HepG2 (cell line): ENCODE results near the gene SNAPC3. TPM values are rescaled to one million over a fixed set of nuclear protein-coding genes. Genes with fewer than 3 reads are reported as not detected.

Experiments used
- ATAC-seq: fragments of 200-7000 bp; cut with Tn5 transposase; 3 replicates; pipeline ENCODE4 v1.9.1; 2020; ENCODE audit warnings: mild to moderate bottlenecking, moderate library complexity
- BruUV-seq: library from RNA; stranded (reverse); fragments of 400-500 nt; replicated peaks from 2 replicates; lab custom pipeline; 2021; lab: Mats Ljungman, UMichigan
- CTCF ChIA-PET: fragments of 300-600 bp; formaldehyde crosslinking; extraction: SDS; loops from one replicate; lab custom pipeline; 2021; ENCODE audit warnings: low total read pairs, inconsistent platforms, low intra/inter-chr PET ratio; lab: Yijun Ruan, JAX
- POLR2A ChIA-PET: fragments of 350-600 bp; sonication (Branson Sonifier 250); formaldehyde crosslinking; loops from one replicate; lab custom pipeline; 2020; ENCODE audit warnings: antibody characterized with exemption, inconsistent platforms; lab: Yijun Ruan, JAX
- DNase-seq: peaks from one replicate; pipeline ENCODE4 v3.0.0-alpha.2; 2015; ENCODE audit warnings: low spot score
- FAIRE-seq: peaks from 3 replicates; lab custom pipeline; 2011; peaks lifted over from hg19 to GRCh38; lab: Jason Lieb, UNC
- H2AFZ ChIP-seq: one replicate; pipeline ENCODE4 v1.6.1; 2011; ENCODE audit warnings: low read length, inconsistent platforms
- H3K27ac ChIP-seq: fragments of 300-600 bp; 3 replicates; pipeline ENCODE4 v1.8.0; 2011; ENCODE audit warnings: mixed run types, mild to moderate bottlenecking, mixed read lengths, low read length, inconsistent platforms; ENCODE audit not compliant: insufficient read depth; ENCODE audit errors: extremely low read length
- H3K27me3 ChIP-seq, 2 experiments: fragments of 200-600 bp in 1 of 2; 2 replicates in 1 of 2; 3 replicates in 1 of 2; pipeline versions ENCODE4 v1.6.0 to v1.8.0; 2011; ENCODE audit warnings: low read length in 2 of 2, mild to moderate bottlenecking in 2 of 2, moderate library complexity in 2 of 2, inconsistent platforms in 1 of 2; ENCODE audit not compliant: insufficient read depth in 2 of 2, control insufficient read depth in 1 of 2
- H3K36me3 ChIP-seq, 2 experiments: fragments of 200-600 bp in 1 of 2; replicated peaks in 1 of 2; 2 replicates in 1 of 2; 3 replicates in 1 of 2; pipeline versions ENCODE4 v1.5.1 to v1.8.0; 2011; ENCODE audit warnings: low read length in 2 of 2, inconsistent platforms in 1 of 2; ENCODE audit not compliant: insufficient read depth in 2 of 2, control insufficient read depth in 1 of 2
- H3K4me1 ChIP-seq: 2 replicates; pipeline ENCODE4 v1.5.1; 2012; ENCODE audit warnings: low read length, inconsistent platforms; ENCODE audit not compliant: insufficient read depth
- H3K4me2 ChIP-seq: 2 replicates; pipeline ENCODE4 v1.6.0; 2011; ENCODE audit warnings: low read depth, low read length, inconsistent platforms
- H3K4me3 ChIP-seq, 3 experiments: fragments of 200-600 bp in 1 of 3; sonication (generic), shearing (Covaris generic) in 1 of 3; replicated peaks in 1 of 3; 2 replicates each; pipeline ENCODE4 v1.5.1; 2011 to 2016; ENCODE audit warnings: low read length in 3 of 3, inconsistent platforms in 2 of 3, low read depth in 2 of 3, mild to moderate bottlenecking in 2 of 3, control low read depth in 1 of 3, mixed read lengths in 1 of 3; ENCODE audit not compliant: insufficient read depth in 1 of 3
- H3K79me2 ChIP-seq: one replicate; pipeline ENCODE4 v1.6.1; 2011; ENCODE audit warnings: low read length, inconsistent platforms; ENCODE audit not compliant: insufficient read depth
- H3K9ac ChIP-seq: 2 replicates; pipeline ENCODE4 v1.6.0; 2011; ENCODE audit warnings: mild to moderate bottlenecking, low read depth, low read length, inconsistent platforms; ENCODE audit not compliant: insufficient read depth
- H3K9me3 ChIP-seq: 2 replicates; pipeline ENCODE4 v1.5.1; 2012; ENCODE audit warnings: mild to moderate bottlenecking, low read length
- H4K20me1 ChIP-seq: 2 replicates; pipeline ENCODE4 v1.6.0; 2011; ENCODE audit warnings: inconsistent platforms, mild to moderate bottlenecking, low read length, moderate library complexity; ENCODE audit not compliant: insufficient read depth
- AHR ChIP-seq: IDR thresholded peaks from 2 replicates; pipeline ENCODE4 v1.6.1; 2018; ENCODE audit warnings: missing genetic modification reagents, missing compliant biosample characterization
- LBX2 ChIP-seq: sonication (generic); formaldehyde crosslinking; IDR thresholded peaks from 2 replicates; pipeline ENCODE4 v1.5.0; 2020; ENCODE audit warnings: missing genetic modification reagents, mild to moderate bottlenecking, borderline replicate concordance
- MED8 ChIP-seq: sonication (generic); formaldehyde crosslinking; IDR thresholded peaks from 2 replicates; pipeline ENCODE4 v1.8.1; 2023; ENCODE audit warnings: mild to moderate bottlenecking, missing genetic modification reagents; ENCODE audit not compliant: insufficient replicate concordance
- MYC ChIP-seq: sonication (generic); formaldehyde crosslinking; IDR thresholded peaks from 2 replicates; pipeline ENCODE4 v1.9.0; 2021; ENCODE audit warnings: missing genetic modification reagents, borderline replicate concordance
- RAD51 ChIP-seq: fragments of 450-650 bp; IDR thresholded peaks from 2 replicates; pipeline ENCODE4 v1.6.1; 2016; ENCODE audit warnings: borderline replicate concordance
- RFX1 ChIP-seq: fragments of 450-650 bp; IDR thresholded peaks from 2 replicates; pipeline ENCODE4 v1.6.1; 2017
- STAG1 ChIP-seq: sonication (generic); formaldehyde crosslinking; IDR thresholded peaks from 2 replicates; pipeline ENCODE4 v1.4.0; 2020; ENCODE audit warnings: missing genetic modification reagents
- STAT5B ChIP-seq: sonication (generic); formaldehyde crosslinking; IDR thresholded peaks from 2 replicates; pipeline ENCODE4 v1.4.0; 2020; ENCODE audit warnings: missing genetic modification reagents
- SYNCRIP ChIP-seq: fragments of 200-400 bp; formaldehyde crosslinking; IDR thresholded peaks from 2 replicates; pipeline ENCODE4 v1.6.1; 2018; ENCODE audit warnings: mild to moderate bottlenecking, low read depth, low read length; ENCODE audit not compliant: insufficient read depth
- ZNF274 ChIP-seq: sonication (generic); formaldehyde crosslinking; IDR thresholded peaks from 2 replicates; pipeline ENCODE4 v1.5.1; 2020; ENCODE audit warnings: mild to moderate bottlenecking, missing genetic modification reagents
- ZNF530 ChIP-seq: sonication (generic); formaldehyde crosslinking; IDR thresholded peaks from 2 replicates; pipeline ENCODE4 v1.5.0; 2020; ENCODE audit warnings: low read depth, mild to moderate bottlenecking, missing genetic modification reagents
- WGBS: methylation state at CpG from one replicate; pipeline ENCODE4 v1.1.6; 2017; ENCODE audit warnings: low lambda C conversion rate; 5-methylcytosine and 5-hydroxymethylcytosine counted together
- in situ Hi-C: cut with HindIII; loops from 2 replicates; pipeline ENCODE4 v1.10.0; 2017; ENCODE audit warnings: low pct_unique_long_range_greater_than_20kb; ENCODE audit not compliant: extremely low pct_ligation_motif_present
- intact Hi-C: fragments of 100-400 bp; cut with micrococcal nuclease; formaldehyde crosslinking; loops from one replicate; pipeline ENCODE4 v1.10.0; 2022; ENCODE audit not compliant: unreplicated experiment
- polyA plus RNA-seq, 8 experiments: library from polyadenylated mRNA; depleted of rRNA in 3 of 8; stranded (reverse) in 7 of 8; unstranded in 1 of 8; fragments of >200 nt; fragmentation: Illumina TruSeq in 4 of 8; extraction: Trizol in 4 of 8; gene quantifications; 2 replicates each; pipeline versions ENCODE4 v1.2.1 to v1.2.3, GENCODE V29; 2011 to 2016; ENCODE audit warnings: low read depth in 4 of 8, missing spikeins in 1 of 8, mixed read lengths in 1 of 8; ENCODE audit not compliant: insufficient read depth in 1 of 8
- total RNA-seq, 5 experiments: library from RNA; depleted of rRNA; stranded (reverse); fragments of >200 nt; fragmentation: Illumina TruSeq; extraction: Trizol; gene quantifications; 2 replicates each; pipeline ENCODE4 v1.2.3, GENCODE V29; 2016; ENCODE audit warnings: low read depth in 1 of 5
- TF ChIP-seq, protein P1 (sequence below): sonication (generic); formaldehyde crosslinking; IDR thresholded peaks from 2 replicates; pipeline ENCODE4 v1.4.0; 2020; ENCODE audit warnings: mild to moderate bottlenecking, missing genetic modification reagents
- TF ChIP-seq, protein P2 (sequence below): sonication (generic); formaldehyde crosslinking; IDR thresholded peaks from 2 replicates; pipeline ENCODE4 v1.8.1; 2023; ENCODE audit warnings: mild to moderate bottlenecking, inconsistent platforms, moderate library complexity, missing genetic modification reagents, borderline replicate concordance
- TF ChIP-seq, protein P3 (sequence below): IDR thresholded peaks from 2 replicates; pipeline ENCODE4 v1.6.1; 2016; ENCODE audit warnings: missing compliant biosample characterization, missing genetic modification reagents, borderline replicate concordance

The SNAPC3 gene
- total and polyA plus RNA-seq, 2 of the 13 experiments (the other 11 are each of a cell fraction or from before 2014, with no cell fraction given) = 25.6 to 26.0 TPM

DNA sequence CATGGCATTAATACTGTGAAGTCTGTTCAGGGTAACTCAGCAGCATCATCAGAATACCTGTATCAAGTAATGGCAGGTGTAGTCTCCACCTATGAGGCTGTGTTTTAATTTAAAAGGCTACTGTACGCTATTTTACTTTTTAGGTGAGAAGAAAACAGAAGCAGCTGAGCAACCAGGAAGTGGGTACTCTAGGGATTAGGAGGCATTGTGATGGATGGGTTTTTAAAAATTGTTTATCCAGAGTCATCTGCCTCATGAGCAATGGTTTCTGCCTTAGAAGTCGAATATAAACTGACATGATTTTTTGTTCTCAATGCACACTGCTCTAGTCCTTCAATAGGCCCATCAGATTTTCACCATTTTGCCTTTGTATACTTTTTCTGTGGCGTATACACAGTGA is 45.5 kb downstream of the SNAPC3 start (continued):
- TF ChIP-seq, protein P1, sequence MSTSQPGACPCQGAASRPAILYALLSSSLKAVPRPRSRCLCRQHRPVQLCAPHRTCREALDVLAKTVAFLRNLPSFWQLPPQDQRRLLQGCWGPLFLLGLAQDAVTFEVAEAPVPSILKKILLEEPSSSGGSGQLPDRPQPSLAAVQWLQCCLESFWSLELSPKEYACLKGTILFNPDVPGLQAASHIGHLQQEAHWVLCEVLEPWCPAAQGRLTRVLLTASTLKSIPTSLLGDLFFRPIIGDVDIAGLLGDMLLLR (CRISPR knock-in tag) = no peak

- DNase-seq (no peak), ATAC-seq (no peak)
- H3K4me3 ChIP-seq = no peak overlapping the region
- H4K20me1 ChIP-seq = no peaks in the 10 kb centered on the region
- H3K4me2 ChIP-seq = no peak overlapping the region
- H3K27me3 ChIP-seq = no peaks in the 10 kb centered on the region
- TF ChIP-seq, protein P2, sequence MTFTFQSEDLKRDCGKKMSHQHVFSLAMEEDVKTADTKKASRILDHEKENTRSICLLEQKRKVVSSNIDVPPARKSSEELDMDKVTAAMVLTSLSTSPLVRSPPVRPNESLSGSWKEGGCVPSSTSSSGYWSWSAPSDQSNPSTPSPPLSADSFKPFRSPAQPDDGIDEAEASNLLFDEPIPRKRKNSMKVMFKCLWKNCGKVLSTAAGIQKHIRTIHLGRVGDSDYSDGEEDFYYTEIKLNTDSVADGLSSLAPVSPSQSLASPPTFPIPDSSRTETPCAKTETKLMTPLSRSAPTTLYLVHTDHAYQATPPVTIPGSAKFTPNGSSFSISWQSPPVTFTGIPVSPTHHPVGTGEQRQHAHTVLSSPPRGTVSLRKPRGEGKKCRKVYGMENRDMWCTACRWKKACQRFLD (CRISPR knock-in tag) = no peak
- TF ChIP-seq AHR (CRISPR knock-in tag) (no peak), SYNCRIP (no peak), STAG1 (CRISPR knock-in tag) (no peak), ZNF530 (CRISPR knock-in tag) (no peak), RAD51 (no peak), ZNF274 (CRISPR knock-in tag) (no peak), RFX1 (no peak), MED8 (CRISPR knock-in tag) (no peak), STAT5B (CRISPR knock-in tag) (no peak), MYC (CRISPR knock-in tag) (no peak), LBX2 (no peak)
- TF ChIP-seq, protein P3, sequence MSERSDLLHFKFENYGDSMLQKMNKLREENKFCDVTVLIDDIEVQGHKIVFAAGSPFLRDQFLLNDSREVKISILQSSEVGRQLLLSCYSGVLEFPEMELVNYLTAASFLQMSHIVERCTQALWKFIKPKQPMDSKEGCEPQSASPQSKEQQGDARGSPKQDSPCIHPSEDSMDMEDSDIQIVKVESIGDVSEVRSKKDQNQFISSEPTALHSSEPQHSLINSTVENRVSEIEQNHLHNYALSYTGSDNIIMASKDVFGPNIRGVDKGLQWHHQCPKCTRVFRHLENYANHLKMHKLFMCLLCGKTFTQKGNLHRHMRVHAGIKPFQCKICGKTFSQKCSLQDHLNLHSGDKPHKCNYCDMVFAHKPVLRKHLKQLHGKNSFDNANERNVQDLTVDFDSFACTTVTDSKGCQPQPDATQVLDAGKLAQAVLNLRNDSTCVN (CRISPR knock-in tag) = no peak
- TF ChIP-seq, all 625 proteins: peak for 0
- BruUV-seq = no TSS peak
- intact Hi-C loops (no loop called here), in situ Hi-C loops (no loop called here)
- Histone ChIP-seq H3K9ac (no peak overlapping the region), H3K27ac (no peak overlapping the region), H3K79me2 (no peaks in the 10 kb centered on the region), H3K36me3 (peaks cover 6 to 50% of the 10 kb centered on the region in 2 experiments; a peak in 4 of 5 replicates), H3K9me3 (no peaks in the 10 kb centered on the region), H3K4me1 (no peaks in the 10 kb centered on the region), H2AFZ (no peak overlapping the region)
- FAIRE-seq = no peak
- CTCF ChIA-PET = no interaction called here
- POLR2A ChIA-PET = no interaction called here
- WGBS = 100% methylated on average over 1 of the region's 1 CpG
These were observed 46.7 kb downstream of the SNAPC3 start for GRCh38 chr9:15469406-15469805.
